Activated B cell treated with CpG ODN at 0.5 μM for 24 hours (primary cell): ENCODE measurements around the gene CCDC136. TPM values are rescaled to one million over a fixed set of nuclear protein-coding genes. Genes with fewer than 3 reads are reported as not detected.
A peak's percentile ranks its signal among the peaks of the same experiment; 100 is the strongest.

Source experiments
- ATAC-seq: fragments of 200-7000 bp; cut with Tn5 transposase; one replicate; pipeline ENCODE4 v1.10.0; 2021; ENCODE audit warnings: low read depth, mild to moderate bottlenecking, moderate library complexity
- CTCF ChIA-PET: fragments of 350-600 bp; sonication (Branson Sonifier 250); formaldehyde crosslinking; loops from one replicate; lab custom pipeline; 2021; ENCODE audit warnings: antibody characterized with exemption; lab: Charles Lee
- POLR2A ChIA-PET: fragments of 350-600 bp; sonication (Branson Sonifier 250); formaldehyde crosslinking; loops from one replicate; lab custom pipeline; 2021; ENCODE audit warnings: antibody characterized with exemption; lab: Charles Lee
- DNase-seq: peaks from one replicate; pipeline ENCODE4 v3.0.0; 2022
- H3K27ac Mint-ChIP-seq: one replicate; pipeline ENCODE4 v1.8.0; 2020; ENCODE audit warnings: mixed read lengths
- H3K27me3 Mint-ChIP-seq: one replicate; pipeline ENCODE4 v1.8.0; 2021; ENCODE audit warnings: mixed read lengths
- H3K36me3 Mint-ChIP-seq: one replicate; pipeline ENCODE4 v1.8.0; 2021; ENCODE audit warnings: low read depth, mixed read lengths
- H3K4me1 Mint-ChIP-seq: one replicate; pipeline ENCODE4 v1.8.0; 2021; ENCODE audit warnings: mixed read lengths
- H3K4me3 Mint-ChIP-seq: one replicate; pipeline ENCODE4 v1.8.0; 2020; ENCODE audit warnings: mild to moderate bottlenecking, mixed read lengths
- H3K9me3 Mint-ChIP-seq: one replicate; pipeline ENCODE4 v1.8.0; 2020; ENCODE audit warnings: mixed read lengths
- intact Hi-C: fragments of 100-400 bp; cut with micrococcal nuclease; formaldehyde crosslinking; loops from one replicate; pipeline ENCODE4 v1.15.1; 2024
- total RNA-seq: library from RNA; stranded (reverse); gene quantifications from 2 replicates; pipeline ENCODE4 v1.2.3, GENCODE V29; 2022
- TF ChIP-seq, protein P1 (sequence below): fragments of 200-600 bp; IDR thresholded peaks from one replicate; pipeline ENCODE4 v1.8.0; 2022; ENCODE audit warnings: antibody characterized with exemption, mild to moderate bottlenecking

Gene CCDC136
- total RNA-seq, 1 donor from 2014 or later: 5.1 TPM

GRCh38 chr7:128785738-128786137 is 6.0 kb upstream of the CCDC136 start:
- no peaks in the 10 kb centered on the region for H3K9me3 Mint-ChIP-seq
- intact Hi-C loops: no loop called here
- no peak for DNase-seq
- peaks cover 5% of the 10 kb centered on the region for H3K4me1 Mint-ChIP-seq
- no peak for ATAC-seq
- ChIA-PET CTCF (no interaction called here), POLR2A (no interaction called here)
- no peak overlapping the region for H3K4me3 Mint-ChIP-seq
- no peak overlapping the region for H3K27ac Mint-ChIP-seq
- H3K27me3 Mint-ChIP-seq: no peaks in the 10 kb centered on the region
- TF ChIP-seq, protein P1, sequence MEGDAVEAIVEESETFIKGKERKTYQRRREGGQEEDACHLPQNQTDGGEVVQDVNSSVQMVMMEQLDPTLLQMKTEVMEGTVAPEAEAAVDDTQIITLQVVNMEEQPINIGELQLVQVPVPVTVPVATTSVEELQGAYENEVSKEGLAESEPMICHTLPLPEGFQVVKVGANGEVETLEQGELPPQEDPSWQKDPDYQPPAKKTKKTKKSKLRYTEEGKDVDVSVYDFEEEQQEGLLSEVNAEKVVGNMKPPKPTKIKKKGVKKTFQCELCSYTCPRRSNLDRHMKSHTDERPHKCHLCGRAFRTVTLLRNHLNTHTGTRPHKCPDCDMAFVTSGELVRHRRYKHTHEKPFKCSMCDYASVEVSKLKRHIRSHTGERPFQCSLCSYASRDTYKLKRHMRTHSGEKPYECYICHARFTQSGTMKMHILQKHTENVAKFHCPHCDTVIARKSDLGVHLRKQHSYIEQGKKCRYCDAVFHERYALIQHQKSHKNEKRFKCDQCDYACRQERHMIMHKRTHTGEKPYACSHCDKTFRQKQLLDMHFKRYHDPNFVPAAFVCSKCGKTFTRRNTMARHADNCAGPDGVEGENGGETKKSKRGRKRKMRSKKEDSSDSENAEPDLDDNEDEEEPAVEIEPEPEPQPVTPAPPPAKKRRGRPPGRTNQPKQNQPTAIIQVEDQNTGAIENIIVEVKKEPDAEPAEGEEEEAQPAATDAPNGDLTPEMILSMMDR: no peak
- H3K36me3 Mint-ChIP-seq: no peaks in the 10 kb centered on the region

DNA sequence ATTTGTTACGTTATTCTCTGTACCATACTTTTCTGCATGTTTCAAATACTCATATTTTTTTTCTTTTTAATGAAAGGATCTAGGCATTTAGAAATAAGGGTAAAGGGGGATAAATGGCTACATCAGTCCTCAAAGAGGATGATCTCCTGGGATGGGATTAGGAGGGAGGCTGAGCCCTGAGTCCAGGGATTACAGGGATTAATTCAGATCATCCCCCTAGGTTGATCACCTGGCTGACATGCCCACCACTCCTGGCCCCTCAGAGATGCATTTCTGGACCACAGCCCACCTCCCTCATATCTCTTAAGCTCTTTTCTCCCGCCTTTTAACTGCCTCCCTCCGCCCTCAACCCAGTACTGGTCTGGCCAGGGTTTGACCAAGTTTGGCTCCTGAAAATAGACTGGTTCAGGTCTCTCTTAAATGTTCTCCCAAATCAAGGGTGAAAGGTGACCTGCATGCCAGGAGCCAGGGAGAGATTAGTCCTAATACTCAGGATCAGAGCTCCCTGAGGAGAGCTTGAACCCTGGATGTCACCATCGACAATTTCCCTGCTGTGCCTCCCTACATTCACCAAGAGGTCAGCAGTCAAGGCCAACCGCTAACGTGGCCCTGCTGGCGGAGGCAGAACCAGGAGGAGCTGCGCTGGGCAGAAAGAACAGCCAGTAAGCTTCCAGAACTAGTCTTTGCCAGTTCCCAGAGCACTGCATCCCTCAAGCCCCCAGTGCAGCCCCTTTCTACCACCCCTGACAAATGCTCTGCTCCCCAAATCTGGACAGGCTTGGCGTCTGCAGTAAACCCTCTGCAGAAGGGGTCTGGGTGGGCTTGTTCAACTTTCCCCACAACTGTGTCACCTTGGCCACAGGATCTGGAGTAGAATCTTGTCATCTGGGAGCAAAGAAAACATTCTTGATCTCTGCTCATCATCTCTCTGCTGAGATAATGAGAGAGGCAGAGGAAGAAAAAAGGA is 3.0 kb upstream of the CCDC136 start:
- Mint-ChIP-seq H3K36me3 (no peaks in the 10 kb centered on the region), H3K9me3 (no peaks in the 10 kb centered on the region), H3K4me3 (peak overlapping the region; percentile 86), H3K4me1 (peaks cover 10% of the 10 kb centered on the region), H3K27ac (no peak overlapping the region), H3K27me3 (no peaks in the 10 kb centered on the region)
- intact Hi-C loops: no loop called here
- ATAC-seq (no peak), DNase-seq (no peak)
- ChIA-PET POLR2A (no interaction called here), CTCF (no interaction called here)
- TF ChIP-seq, protein P1: no peak

GRCh38 chr7:128790315-128791041 is 1.3 kb upstream of the CCDC136 start:
- ChIA-PET POLR2A (interaction anchor here (0.7 to 1.1 kb wide), 3 partner anchors 8 to 73 kb away, joined by 3 read pairs; no protein-coding TSS in a partner anchor), CTCF (no interaction called here)
- peak; percentile 11 for ATAC-seq
- H3K27me3 Mint-ChIP-seq: no peaks in the 10 kb centered on the region
- intact Hi-C loops: loop anchor here (1.0 to 5.0 kb wide), 3 partner anchors 51 to 147 kb away; partner anchors contain the start of genes ATP6V1F, CALU and IRF5
- H3K9me3 Mint-ChIP-seq: no peaks in the 10 kb centered on the region
- TF ChIP-seq, protein P1: no peak
- H3K27ac Mint-ChIP-seq: no peak overlapping the region
- H3K36me3 Mint-ChIP-seq: no peaks in the 10 kb centered on the region
- H3K4me3 Mint-ChIP-seq: peak overlapping the region; percentile 87
- H3K4me1 Mint-ChIP-seq: peaks cover 10% of the 10 kb centered on the region
- no peak for DNase-seq

GRCh38 chr7:128791972-128792327 is 182 bp downstream of the CCDC136 start:
- POLR2A ChIA-PET: interaction anchor here (0.9 kb wide), 1 partner anchor 12 kb away, joined by 3 read pairs; no protein-coding TSS in a partner anchor
- no peak for DNase-seq
- peak overlapping the region; percentile 87 for H3K4me3 Mint-ChIP-seq

More at GRCh38 chr7:128791972-128792327, 182 bp downstream of the CCDC136 start:
- Mint-ChIP-seq H3K27me3 (no peaks in the 10 kb centered on the region), H3K4me1 (peaks cover 10% of the 10 kb centered on the region), H3K36me3 (no peaks in the 10 kb centered on the region), H3K9me3 (no peaks in the 10 kb centered on the region), H3K27ac (no peak overlapping the region)
- TF ChIP-seq, protein P1: no peak
- CTCF ChIA-PET: no interaction called here
- ATAC-seq: no peak
- intact Hi-C loops: loop anchor here (1.0 to 5.0 kb wide), 3 partner anchors 53 to 145 kb away; partner anchors contain the start of genes ATP6V1F, CALU and IRF5
